Tibial artery (tissue), 4 donors: ENCODE results near the gene ULK4.

Experiments
- DNase-seq, 2 donors: peaks; one replicate each; pipeline ENCODE4 v3.0.0-alpha.2; 2019
- H3K27ac ChIP-seq, 2 donors: fragments of 200-600 bp; sonication (generic) in 1 of 2; 1 replicate in 1 of 2; 2 replicates in 1 of 2; pipeline ENCODE4 v1.5.1; 2018 to 2019; ENCODE audit warnings: mild to moderate bottlenecking in 1 of 2
- H3K27me3 ChIP-seq, 2 donors: fragments of 200-600 bp; sonication (generic) in 1 of 2; one replicate each; pipeline versions ENCODE4 v1.5.1 to v1.6.0; 2016 to 2019
- H3K36me3 ChIP-seq, 3 donors: fragments of 200-600 bp; sonication (generic) in 2 of 3; one replicate each; pipeline ENCODE4 v1.5.1; 2016 to 2019; ENCODE audit warnings: mild to moderate bottlenecking in 2 of 3
- H3K4me1 ChIP-seq, 4 donors: fragments of 200-600 bp; sonication (generic) in 2 of 4; 1 replicate in 3 of 4; 2 replicates in 1 of 4; pipeline ENCODE4 v1.5.1; 2016 to 2019
- H3K4me3 ChIP-seq, 2 donors: fragments of 200-600 bp; sonication (generic) in 1 of 2; 1 replicate in 1 of 2; 2 replicates in 1 of 2; pipeline ENCODE4 v1.5.1; 2018 to 2019; ENCODE audit warnings: mild to moderate bottlenecking in 2 of 2
- H3K9me3 ChIP-seq, 3 donors: fragments of 200-600 bp; sonication (generic) in 1 of 3; one replicate each; pipeline ENCODE4 v1.5.1; 2016 to 2019
- intact Hi-C: fragments of 100-400 bp; cut with DNase I; formaldehyde crosslinking; loops from one replicate; pipeline ENCODE4 v1.15.0; 2023; ENCODE audit warnings: low total_unique reads
- TF ChIP-seq, protein P1 (sequence below), 2 experiments: fragments of 200-600 bp in 1 of 2; fragments of 450-650 bp in 1 of 2; IDR thresholded peaks; one replicate each; pipeline ENCODE4 v1.5.1; 2017 to 2019; ENCODE audit warnings: antibody characterized with exemption in 2 of 2, mild to moderate bottlenecking in 1 of 2, moderate library complexity in 1 of 2

The ULK4 gene

GRCh38 chr3:41320953-41321641 is 640.8 kb downstream of the ULK4 start:
- H3K27ac ChIP-seq = no peak overlapping the region
- H3K4me1 ChIP-seq = no peaks in the 10 kb centered on the region
- no peaks in the 10 kb centered on the region for H3K9me3 ChIP-seq
- no peaks in the 10 kb centered on the region for H3K36me3 ChIP-seq
- no peaks in the 10 kb centered on the region for H3K27me3 ChIP-seq
- intact Hi-C loops = no loop called here
- DNase-seq = no peak
- no peak overlapping the region for H3K4me3 ChIP-seq
- TF ChIP-seq, protein P1, sequence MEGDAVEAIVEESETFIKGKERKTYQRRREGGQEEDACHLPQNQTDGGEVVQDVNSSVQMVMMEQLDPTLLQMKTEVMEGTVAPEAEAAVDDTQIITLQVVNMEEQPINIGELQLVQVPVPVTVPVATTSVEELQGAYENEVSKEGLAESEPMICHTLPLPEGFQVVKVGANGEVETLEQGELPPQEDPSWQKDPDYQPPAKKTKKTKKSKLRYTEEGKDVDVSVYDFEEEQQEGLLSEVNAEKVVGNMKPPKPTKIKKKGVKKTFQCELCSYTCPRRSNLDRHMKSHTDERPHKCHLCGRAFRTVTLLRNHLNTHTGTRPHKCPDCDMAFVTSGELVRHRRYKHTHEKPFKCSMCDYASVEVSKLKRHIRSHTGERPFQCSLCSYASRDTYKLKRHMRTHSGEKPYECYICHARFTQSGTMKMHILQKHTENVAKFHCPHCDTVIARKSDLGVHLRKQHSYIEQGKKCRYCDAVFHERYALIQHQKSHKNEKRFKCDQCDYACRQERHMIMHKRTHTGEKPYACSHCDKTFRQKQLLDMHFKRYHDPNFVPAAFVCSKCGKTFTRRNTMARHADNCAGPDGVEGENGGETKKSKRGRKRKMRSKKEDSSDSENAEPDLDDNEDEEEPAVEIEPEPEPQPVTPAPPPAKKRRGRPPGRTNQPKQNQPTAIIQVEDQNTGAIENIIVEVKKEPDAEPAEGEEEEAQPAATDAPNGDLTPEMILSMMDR (IDR thresholded peaks at IDR 0.05) = no peak

DNA sequence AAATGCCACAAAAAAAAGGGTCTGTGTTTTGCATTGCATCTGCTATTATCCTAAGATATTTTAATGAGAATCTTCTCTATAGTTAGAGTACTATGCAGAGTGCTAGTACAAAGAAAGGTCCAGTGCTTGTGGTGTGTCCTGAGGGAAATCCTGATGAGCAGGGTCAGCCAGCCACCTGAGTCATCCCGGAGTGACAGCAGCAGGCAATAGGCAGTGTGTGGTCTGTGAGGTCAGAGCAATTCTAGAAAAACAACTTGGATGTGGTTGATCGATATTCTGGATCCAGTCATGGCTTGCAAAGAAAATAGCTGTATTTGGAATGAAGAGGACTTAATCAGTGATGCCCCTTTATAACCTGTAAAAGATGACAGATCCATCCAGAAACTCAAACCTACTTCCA is 643.4 kb downstream of the ULK4 start:
- Histone ChIP-seq H3K27ac (no peak overlapping the region), H3K27me3 (no peaks in the 10 kb centered on the region), H3K4me1 (no peaks in the 10 kb centered on the region), H3K4me3 (no peak overlapping the region), H3K36me3 (no peaks in the 10 kb centered on the region), H3K9me3 (no peaks in the 10 kb centered on the region)
- no peak for DNase-seq
- TF ChIP-seq, protein P1 (IDR thresholded peaks at IDR 0.05) = no peak
- intact Hi-C loops = no loop called here

GRCh38 chr3:41317718-41318117 is 644.2 kb downstream of the ULK4 start:
- intact Hi-C loops = no loop called here
- Histone ChIP-seq H3K4me1 (no peaks in the 10 kb centered on the region), H3K27ac (no peak overlapping the region), H3K36me3 (no peaks in the 10 kb centered on the region), H3K27me3 (no peaks in the 10 kb centered on the region), H3K9me3 (no peaks in the 10 kb centered on the region), H3K4me3 (no peak overlapping the region)
- TF ChIP-seq, protein P1 (IDR thresholded peaks at IDR 0.05) = no peak
- DNase-seq = no peak

DNA sequence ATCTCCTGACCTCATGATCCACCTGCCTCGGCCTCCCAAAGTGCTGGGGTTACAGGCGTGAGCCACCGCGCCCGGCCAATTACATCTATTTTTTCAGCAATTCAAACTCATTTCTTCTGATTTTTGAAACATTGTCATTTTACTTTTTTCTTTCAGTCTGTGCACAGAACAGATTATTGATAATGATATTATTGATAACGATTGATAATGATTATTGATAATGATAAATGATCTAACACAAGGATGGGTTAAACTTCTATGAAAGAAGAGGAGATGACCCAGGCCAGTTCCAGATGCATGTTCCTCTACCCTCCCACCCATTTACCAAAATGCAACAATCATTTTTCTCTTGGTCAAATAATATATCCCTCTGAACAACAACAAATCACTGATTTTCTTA is 644.6 kb downstream of the ULK4 start:
- Histone ChIP-seq H3K27me3 (no peaks in the 10 kb centered on the region), H3K4me1 (no peaks in the 10 kb centered on the region), H3K9me3 (no peaks in the 10 kb centered on the region), H3K27ac (no peak overlapping the region), H3K36me3 (no peaks in the 10 kb centered on the region), H3K4me3 (no peak overlapping the region)
- no peak for DNase-seq
- TF ChIP-seq, protein P1 (IDR thresholded peaks at IDR 0.05) = no peak
- intact Hi-C loops = no loop called here

- no peak overlapping the region for H3K4me3 ChIP-seq
- DNase-seq = no peak
Observed at GRCh38 chr3:41315126-41315525, 646.8 kb downstream of the ULK4 start.

More at GRCh38 chr3:41315126-41315525, 646.8 kb downstream of the ULK4 start:
- TF ChIP-seq, protein P1 (IDR thresholded peaks at IDR 0.05) = no peak
- Histone ChIP-seq H3K36me3 (no peaks in the 10 kb centered on the region), H3K9me3 (no peaks in the 10 kb centered on the region), H3K27me3 (no peaks in the 10 kb centered on the region), H3K27ac (no peak overlapping the region), H3K4me1 (no peaks in the 10 kb centered on the region)
- intact Hi-C loops = no loop called here
